HG02588 (cell line): ENCODE results near the gene RASA3.
"Not testable (repeated sequence)": the region's sequence is repeated elsewhere in the genome, so short reads cannot be mapped to it uniquely, and the experiment has no call there.

ENCODE experiments used
- ATAC-seq: cut with Tn5 transposase; IDR thresholded peaks from one replicate; pipeline ENCODE4 v1.9.1; 2021; ENCODE audit warnings: mild to moderate bottlenecking, moderate library complexity; ENCODE audit not compliant: unreplicated experiment

RASA3 gene

GRCh38 chr13:114128624-114129522 is 3.5 kb downstream of the RASA3 start:
- no peak for ATAC-seq

GRCh38 chr13:114128348-114128623 is 4.1 kb downstream of the RASA3 start:
- no peak for ATAC-seq

GRCh38 chr13:114127473-114128347 is 4.7 kb downstream of the RASA3 start:
- ATAC-seq, result no peak

- ATAC-seq, result no peak
Measured at GRCh38 chr13:114126789-114127472, 5.5 kb downstream of the RASA3 start.

DNA sequence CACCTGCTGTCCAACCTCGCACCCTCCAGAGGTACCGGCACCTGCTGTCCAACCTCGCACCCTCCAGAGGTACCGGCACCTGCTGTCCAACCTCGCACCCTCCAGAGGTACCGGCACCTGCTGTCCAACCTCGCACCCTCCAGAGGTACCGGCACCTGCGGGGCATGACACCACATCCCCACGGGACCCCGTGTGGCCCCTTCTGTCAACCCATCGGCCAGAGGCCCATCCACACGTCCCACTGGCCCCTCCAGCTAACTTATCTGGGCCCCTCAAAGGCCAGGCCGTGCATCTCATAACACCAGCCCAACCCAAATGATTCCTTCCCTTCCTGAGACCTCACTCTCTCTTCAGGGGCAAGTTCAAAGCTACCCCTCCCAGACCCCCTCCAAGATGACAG is 6.3 kb downstream of the RASA3 start:
- not testable (repeated sequence) for ATAC-seq

DNA sequence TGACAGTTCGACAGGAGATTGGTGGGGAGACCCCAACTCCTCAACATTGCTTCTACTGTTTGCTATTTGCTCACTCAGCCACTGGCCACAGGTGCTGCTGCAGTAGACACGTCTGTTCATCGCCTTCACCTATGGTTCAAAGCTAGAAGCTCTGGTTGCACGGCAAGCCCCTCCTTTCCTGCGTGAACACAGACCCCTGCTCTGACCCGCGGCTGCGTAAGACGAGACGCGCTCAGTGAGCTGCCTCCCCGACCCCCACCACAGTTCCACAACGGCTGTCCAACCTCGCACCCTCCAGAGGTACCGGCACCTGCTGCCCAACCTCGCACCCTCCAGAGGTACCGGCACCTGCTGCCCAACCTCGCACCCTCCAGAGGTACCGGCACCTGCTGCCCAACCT is 6.8 kb downstream of the RASA3 start:
- ATAC-seq, result no peak

- no peak for ATAC-seq
Measured at GRCh38 chr13:114124921-114125320, 7.5 kb downstream of the RASA3 start.

DNA sequence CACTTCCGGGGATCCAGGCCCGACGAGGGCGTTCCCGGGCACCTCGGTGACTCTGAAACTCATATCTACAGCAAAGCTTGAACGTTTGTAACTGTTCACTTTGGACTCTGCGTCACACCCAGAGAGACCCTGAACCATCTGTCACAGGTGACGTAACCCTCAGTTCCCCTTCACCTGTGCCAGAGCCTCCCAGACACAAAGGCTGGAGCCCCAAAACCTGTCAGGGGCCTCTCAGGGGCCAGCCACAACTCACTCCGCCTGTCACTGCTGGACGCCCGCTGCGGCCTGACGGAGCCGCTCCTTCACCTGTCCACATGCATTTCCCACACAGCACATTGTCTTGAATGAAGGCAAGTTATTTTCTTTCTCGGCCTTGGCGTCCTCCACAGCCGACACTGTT is 8.0 kb downstream of the RASA3 start:
- ATAC-seq, result no peak

DNA sequence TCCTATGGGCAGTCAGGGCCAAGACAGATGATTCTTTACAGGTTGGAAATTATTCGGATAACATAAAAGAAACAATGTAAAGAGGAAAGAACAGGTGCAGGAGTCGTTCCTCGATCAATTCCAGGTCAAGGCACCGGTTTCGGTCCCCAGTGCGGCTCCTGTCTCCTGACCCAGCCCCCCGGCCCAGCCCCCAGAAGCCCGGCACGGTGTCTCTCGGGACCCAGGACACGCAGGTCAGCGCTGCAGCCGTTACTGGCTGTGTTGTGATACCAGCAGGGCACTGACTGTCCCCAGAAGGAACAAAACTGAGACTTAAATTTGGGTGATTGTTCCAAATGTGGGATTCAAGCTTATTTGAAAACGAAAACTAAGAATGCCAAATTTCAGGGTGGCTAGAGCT is 8.5 kb downstream of the RASA3 start:
- no peak for ATAC-seq

- no peak for ATAC-seq
Measured at GRCh38 chr13:114123448-114123847, 9.0 kb downstream of the RASA3 start.

DNA sequence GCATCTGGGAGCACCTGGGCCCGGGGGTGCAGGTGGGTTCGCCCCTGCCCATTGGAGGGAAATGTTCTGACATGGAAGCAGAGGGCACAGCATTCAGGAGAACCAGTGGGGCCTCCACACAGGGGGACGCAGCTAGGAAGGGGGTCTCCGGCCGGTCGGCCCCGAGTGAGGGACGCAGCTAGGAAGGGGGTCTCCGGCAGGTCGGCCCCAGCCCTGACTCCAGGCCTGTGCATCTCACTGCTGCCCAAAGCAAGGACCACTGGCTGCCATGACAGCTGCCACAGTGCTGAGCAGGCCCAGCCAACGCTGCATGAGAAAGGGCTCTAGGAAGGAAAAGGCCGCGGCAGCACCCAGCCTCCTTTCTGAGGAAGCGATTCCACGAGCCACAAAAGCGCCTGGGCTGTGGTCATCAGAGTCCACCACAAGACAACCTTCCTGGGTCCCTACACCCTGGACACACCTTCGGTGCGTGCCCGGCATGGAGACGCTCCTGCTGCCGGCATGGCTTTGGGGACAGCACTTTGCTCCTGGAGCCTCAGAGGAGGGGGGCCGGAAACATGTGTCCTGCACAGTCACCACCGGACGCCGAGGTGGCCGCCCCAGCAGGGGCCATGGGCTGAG is 9.7 kb downstream of the RASA3 start:
- ATAC-seq, result no peak

DNA sequence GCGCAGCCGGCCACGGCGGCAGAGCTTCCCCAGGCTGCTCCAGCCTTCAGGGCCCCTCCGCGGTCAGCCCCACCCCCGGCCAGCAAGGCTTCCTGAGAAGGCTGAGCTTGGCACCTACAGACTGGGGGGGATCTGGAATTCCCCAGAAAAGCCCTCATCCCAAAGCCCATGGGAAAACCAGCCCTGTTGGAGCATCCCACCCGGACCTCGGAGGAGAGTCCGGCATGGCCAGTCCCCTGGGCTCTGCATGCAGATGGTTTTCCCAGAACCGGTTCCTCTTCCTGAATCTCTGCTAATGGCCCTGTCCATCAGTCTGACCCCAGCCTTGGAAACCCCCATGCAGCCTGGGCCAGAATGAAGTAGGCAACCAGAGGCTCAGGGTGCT is 10.3 kb downstream of the RASA3 start:
- ATAC-seq, result no peak

DNA sequence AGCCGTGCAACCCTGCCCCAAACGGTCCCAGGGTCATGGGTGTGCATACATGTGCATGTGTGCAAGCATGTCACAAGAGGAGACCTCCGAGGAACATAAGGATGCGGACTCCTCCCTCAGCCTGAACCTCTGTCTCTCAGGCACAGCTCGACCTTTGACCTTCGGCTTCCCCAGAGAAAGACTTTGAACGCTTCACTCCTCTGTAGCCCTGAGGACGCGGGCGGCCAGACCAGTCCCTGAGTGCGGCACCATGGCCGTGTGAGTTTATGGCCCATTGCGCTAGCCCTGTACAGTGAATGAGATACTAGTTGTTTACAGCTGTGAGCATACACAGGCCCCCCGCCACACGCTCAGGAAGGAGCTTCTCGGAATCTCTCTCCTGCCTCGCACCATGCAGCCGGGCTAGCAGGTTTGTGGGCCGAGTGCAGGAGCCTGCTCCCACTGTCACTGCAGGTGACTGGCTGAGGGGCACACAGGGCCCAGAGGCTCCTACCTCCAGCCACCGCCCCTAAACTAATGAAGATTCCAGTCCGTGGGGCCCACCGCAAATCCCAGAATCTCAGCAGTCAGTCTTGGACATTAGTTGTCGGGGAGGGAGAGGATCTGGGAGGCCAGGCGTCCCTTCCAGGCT is 10.8 kb downstream of the RASA3 start:
- ATAC-seq, result no peak

GRCh38 chr13:114121031-114121430 is 11.4 kb downstream of the RASA3 start:
- ATAC-seq, result no peak

- no peak for ATAC-seq
Measured at GRCh38 chr13:114120591-114121011, 11.8 kb downstream of the RASA3 start.

DNA sequence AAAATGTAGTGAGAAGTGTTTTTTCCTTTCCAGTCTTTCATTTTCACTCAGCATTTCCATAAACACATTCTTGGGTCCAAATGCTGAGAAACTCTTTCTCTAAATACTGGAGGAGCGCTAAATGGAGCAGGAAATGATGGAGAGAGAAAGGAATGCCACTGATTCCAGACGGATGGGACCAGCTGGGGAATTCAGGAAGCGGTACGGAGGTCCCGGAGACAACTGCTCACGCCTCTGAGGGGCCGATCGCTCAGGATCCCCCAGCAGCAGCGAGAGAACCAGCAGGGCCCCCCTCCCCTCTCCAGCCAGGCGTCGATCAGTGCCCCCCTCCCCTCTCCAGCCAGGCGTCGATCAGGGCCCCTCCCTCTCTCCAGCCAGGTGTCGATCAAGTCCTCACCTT is 13.2 kb downstream of the RASA3 start:
- no peak for ATAC-seq

DNA sequence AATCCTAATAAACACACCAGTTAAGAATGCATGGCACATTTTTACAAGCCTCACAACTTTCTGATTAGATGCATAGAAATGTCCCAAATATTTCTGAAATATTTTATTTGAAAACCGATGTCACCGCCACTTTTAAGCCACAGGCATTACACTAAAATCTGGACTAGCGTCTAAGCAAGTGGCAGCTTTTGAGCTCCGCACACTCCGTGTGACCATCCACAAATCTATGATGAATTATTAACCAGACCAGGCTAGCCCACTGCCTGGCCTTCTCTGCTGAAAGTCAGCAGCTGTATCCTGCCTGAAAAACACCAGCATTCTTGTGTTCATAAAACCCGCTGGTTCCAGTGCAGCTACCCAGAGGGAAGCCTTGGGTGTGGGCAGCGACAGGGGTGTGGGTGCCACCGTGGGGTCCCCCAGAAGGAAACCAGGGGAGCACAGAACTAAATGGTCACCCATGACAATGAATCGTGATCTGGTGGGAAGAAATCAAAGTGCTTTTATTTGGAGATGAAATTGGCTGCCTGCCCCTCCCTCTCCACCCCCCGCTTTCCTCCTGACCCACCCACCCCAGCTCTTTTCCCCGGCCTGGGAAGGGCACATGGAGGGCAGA is 13.8 kb downstream of the RASA3 start:
- ATAC-seq, result no peak

DNA sequence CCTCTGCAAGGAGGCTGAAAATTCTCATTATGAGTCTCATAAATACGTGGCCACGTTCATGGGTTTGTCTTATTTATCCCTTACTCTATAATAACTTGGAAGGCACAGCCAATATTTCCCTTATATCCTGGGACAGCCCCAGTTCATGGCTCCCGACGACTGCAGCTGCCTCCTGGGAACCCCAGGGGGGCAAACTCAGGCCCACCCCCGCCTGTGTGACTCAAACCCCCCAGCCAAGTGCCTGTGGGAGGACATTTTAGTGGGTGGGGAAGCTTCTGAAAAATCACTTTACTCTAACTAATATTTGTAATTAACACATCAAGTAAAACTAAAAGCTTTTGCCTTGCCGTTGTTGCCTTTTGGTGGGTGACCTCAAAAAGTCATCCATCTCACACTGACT is 14.3 kb downstream of the RASA3 start:
- ATAC-seq, result no peak

DNA sequence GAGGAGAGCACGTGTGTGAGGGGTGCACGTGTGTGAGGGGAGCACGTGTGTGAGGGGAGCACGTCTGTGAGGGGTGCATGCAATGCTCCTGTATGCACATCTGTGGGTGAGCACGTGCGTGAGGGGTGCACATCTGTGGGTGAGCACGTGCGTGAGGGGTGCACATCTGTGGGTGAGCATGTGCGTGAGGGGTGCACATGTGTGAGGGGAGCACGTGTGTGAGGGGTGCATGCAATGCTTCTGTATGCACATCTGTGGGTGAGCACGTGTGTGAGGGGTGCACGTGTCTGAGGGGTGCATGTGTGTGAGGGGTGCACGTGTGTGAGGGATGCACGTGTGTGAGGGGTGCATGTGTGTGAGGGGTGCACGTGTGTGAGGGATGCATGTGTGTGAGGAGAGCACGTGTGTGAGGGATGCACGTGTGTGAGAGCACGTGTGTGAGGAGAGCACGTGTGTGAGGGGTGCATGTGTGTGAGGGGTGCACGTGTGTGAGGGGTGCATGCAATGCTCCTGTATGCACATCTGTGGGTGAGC is 15.0 kb downstream of the RASA3 start:
- not testable (repeated sequence) for ATAC-seq

DNA sequence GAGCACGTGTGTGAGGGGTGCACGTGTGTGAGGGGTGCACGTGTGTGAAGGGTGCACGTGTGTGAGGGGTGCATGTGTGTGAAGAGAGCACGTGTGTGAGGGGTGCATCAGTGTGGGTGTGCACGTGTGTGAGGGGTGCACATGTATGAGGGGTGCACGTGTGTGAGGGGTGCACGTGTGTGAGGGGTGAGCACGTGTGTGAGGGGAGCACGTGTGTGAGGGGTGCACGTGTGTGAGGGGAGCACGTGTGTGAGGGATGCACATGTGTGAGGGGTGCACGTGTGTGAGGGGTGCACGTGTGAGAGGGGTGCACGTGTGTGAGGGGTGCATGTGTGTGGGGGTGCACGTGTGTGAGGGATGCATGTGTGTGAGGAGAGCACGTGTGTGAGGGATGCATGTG is 15.7 kb downstream of the RASA3 start:
- no peak for ATAC-seq
